Measurements from ENCODE around the gene CDC42BPA. TPM values are rescaled to one million over a fixed set of nuclear protein-coding genes. Genes with fewer than 3 reads are reported as not detected.
A peak's percentile ranks its signal among the peaks of the same experiment; 100 is the strongest.

CDC42BPA gene
- total RNA-seq, 1 experiment from 2014 or later: 30.1 TPM

DNA sequence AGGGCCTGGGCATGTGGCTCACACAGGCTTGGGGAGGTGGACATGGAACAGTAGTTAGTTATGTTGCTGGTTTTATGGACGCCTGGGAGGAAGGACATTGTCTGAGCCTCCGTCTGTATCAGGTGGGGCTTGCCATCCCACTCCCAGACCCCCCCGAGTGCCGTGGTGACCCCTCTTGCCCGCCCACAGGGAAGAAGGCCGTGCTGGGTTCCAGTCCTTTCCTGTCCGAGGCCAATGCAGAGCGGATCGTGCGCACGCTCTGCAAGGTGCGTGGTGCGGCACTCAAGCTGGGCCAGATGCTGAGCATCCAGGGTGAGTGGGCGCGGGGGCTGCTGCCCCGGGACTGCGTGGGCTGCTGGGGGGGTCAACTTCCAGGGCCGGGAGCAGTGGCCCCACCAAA, 336.5 kb downstream of the CDC42BPA start:
- WGBS (ENCODE audit: extremely low coverage, insufficient read length, low lambda C conversion rate): no CpG with 5 or more reads among the region's 18 CpGs
- peaks cover 7 to 22% (median 15%) of the 10 kb centered on the region in 3 experiments for H3K36me3 Mint-ChIP-seq (ENCODE audit: insufficient read depth in 1 of 3, low read depth in 3 of 3)
- Histone ChIP-seq H3K14ac (ENCODE audit: insufficient read depth, low read length) (no peak overlapping the region; the same call in 1 of the 2 replicates), H2AK5ac (ENCODE audit: insufficient read length, low read length) (no peak overlapping the region), H2BK12ac (ENCODE audit: insufficient read length, low read depth, low read length) (no peak overlapping the region), H3K4ac (ENCODE audit: low read depth, low read length) (no peak overlapping the region), H3T11ph (ENCODE audit: low read length) (no peak overlapping the region), H3K9me3 (ENCODE audit: control insufficient read depth, low read depth, low read length) (no peaks in the 10 kb centered on the region), H2BK20ac (ENCODE audit: low read depth, low read length, poor library complexity, severe bottlenecking) (no peak overlapping the region), H4K5ac (ENCODE audit: insufficient read length, low read depth, low read length) (no peak overlapping the region), H2BK120ac (ENCODE audit: low read depth, low read length, poor library complexity, severe bottlenecking) (no peak overlapping the region), H4K20me1 (ENCODE audit: control insufficient read depth, insufficient read depth, insufficient read length) (no peaks in the 10 kb centered on the region), H3K79me1 (ENCODE audit: insufficient read depth, low read depth, low read length, poor library complexity, severe bottlenecking) (no peaks in the 10 kb centered on the region), H3K18ac (ENCODE audit: insufficient read length, low read depth, low read length) (no peak overlapping the region), H4K8ac (replicated peaks; ENCODE audit: insufficient read length, low read depth, low read length) (no peak overlapping the region), H3K4me2 (ENCODE audit: insufficient read depth, insufficient read length, low read length) (no peak overlapping the region), H2AFZ (ENCODE audit: low read length) (no peak overlapping the region), H3K23me2 (ENCODE audit: insufficient read length, low read depth, low read length, poor library complexity, severe bottlenecking) (no peaks in the 10 kb centered on the region), H3K79me2 (ENCODE audit: insufficient read depth, low read length) (no peaks in the 10 kb centered on the region), H3K23ac (ENCODE audit: insufficient read length, low read depth, low read length) (no peak overlapping the region), H2BK5ac (ENCODE audit: insufficient read length, low read length) (no peak overlapping the region), H3K56ac (ENCODE audit: insufficient read length, low read depth, low read length) (no peak overlapping the region), H3K27ac (ENCODE audit: insufficient read length, low read depth, low read length) (no peak overlapping the region), H3K27me3 (ENCODE audit: insufficient read depth, low read length) (no peaks in the 10 kb centered on the region), H3K9ac (ENCODE audit: extremely low read depth, insufficient read length, low read length) (no peak overlapping the region), H4K91ac (ENCODE audit: insufficient read length, low read depth, low read length) (no peak overlapping the region), H2BK15ac (ENCODE audit: low read depth, low read length) (no peak overlapping the region), H3K4me1 (ENCODE audit: insufficient read depth, low read length) (no peaks in the 10 kb centered on the region)
- H3K4me3 Mint-ChIP-seq: no peak overlapping the region
- TF ChIP-seq, protein P1, sequence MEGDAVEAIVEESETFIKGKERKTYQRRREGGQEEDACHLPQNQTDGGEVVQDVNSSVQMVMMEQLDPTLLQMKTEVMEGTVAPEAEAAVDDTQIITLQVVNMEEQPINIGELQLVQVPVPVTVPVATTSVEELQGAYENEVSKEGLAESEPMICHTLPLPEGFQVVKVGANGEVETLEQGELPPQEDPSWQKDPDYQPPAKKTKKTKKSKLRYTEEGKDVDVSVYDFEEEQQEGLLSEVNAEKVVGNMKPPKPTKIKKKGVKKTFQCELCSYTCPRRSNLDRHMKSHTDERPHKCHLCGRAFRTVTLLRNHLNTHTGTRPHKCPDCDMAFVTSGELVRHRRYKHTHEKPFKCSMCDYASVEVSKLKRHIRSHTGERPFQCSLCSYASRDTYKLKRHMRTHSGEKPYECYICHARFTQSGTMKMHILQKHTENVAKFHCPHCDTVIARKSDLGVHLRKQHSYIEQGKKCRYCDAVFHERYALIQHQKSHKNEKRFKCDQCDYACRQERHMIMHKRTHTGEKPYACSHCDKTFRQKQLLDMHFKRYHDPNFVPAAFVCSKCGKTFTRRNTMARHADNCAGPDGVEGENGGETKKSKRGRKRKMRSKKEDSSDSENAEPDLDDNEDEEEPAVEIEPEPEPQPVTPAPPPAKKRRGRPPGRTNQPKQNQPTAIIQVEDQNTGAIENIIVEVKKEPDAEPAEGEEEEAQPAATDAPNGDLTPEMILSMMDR (conservative IDR thresholded peaks at IDR 0.05): no peak
- no peak for DNase-seq
- H3K27ac Mint-ChIP-seq: peak overlapping the region in 1 of 3 experiments; percentile 18; a peak in 1 of 7 replicates
- peaks cover 0 to 10% of the 10 kb centered on the region in 2 experiments; a peak in 1 of 4 replicates for H3K4me1 Mint-ChIP-seq
- H3K9me3 Mint-ChIP-seq: no peaks in the 10 kb centered on the region
- H3K27me3 Mint-ChIP-seq (ENCODE audit: low read depth): no peaks in the 10 kb centered on the region

Data from H9 (cell line).